Measurements from ENCODE around the gene PAN3. TPM values are rescaled to one million over a fixed set of nuclear protein-coding genes. Genes with fewer than 3 reads are reported as not detected.

The PAN3 gene
- total and polyA plus RNA-seq, 4 experiments from 2014 or later: 2.8 to 66.7 (median 36.4) TPM

- no peaks in the 10 kb centered on the region for H3K27me3 ChIP-seq (ENCODE audit: insufficient read depth, low read length)
- intact Hi-C loops (cut with micrococcal nuclease): no loop called here
Observed at GRCh38 chr13:28173793-28174192, 35.4 kb downstream of the PAN3 start.

GRCh38 chr13:28177327-28177726, 39.0 kb downstream of the PAN3 start:
- peaks cover 5% of the 10 kb centered on the region for H3K4me1 ChIP-seq (ENCODE audit: insufficient read depth, low read length)
- H3K27me3 Mint-ChIP-seq: no peaks in the 10 kb centered on the region
- peaks cover 20% of the 10 kb centered on the region for H3K36me3 ChIP-seq (ENCODE audit: insufficient read depth, low read length)
- ChIA-PET CTCF (ENCODE audit: partially characterized antibody) (no interaction called here), POLR2A (ENCODE audit: partially characterized antibody) (no interaction called here)
- peaks cover 26 to 56% of the 10 kb centered on the region in 2 donors for H3K36me3 Mint-ChIP-seq
- H3K4me3 ChIP-seq (ENCODE audit: low read length in 2 of 2): no peak overlapping the region
- H3K27me3 ChIP-seq (ENCODE audit: insufficient read depth, low read length): no peaks in the 10 kb centered on the region
- intact Hi-C loops (cut with micrococcal nuclease): loop anchor here (5.0 kb wide), 1 partner anchor 40 kb away; the partner anchor contains the start of gene PAN3
- H3K27ac Mint-ChIP-seq: peak overlapping the region in 1 of 7 donors; percentile 13
- H3K4me1 Mint-ChIP-seq: peaks cover 17 to 40% (median 28%) of the 10 kb centered on the region in 4 donors
- H3K27ac ChIP-seq (ENCODE audit: low read depth, low read length): no peak overlapping the region
- H3K9me3 Mint-ChIP-seq: no peaks in the 10 kb centered on the region
- DNase-seq: no peak
- no peak overlapping the region for H3K4me3 Mint-ChIP-seq
- no peaks in the 10 kb centered on the region for H3K9me3 ChIP-seq (ENCODE audit: control insufficient read depth in 1 of 2, low read length in 2 of 2)

More at GRCh38 chr13:28173793-28174192, 35.4 kb downstream of the PAN3 start:
- Histone ChIP-seq H3K36me3 (ENCODE audit: insufficient read depth, low read length) (peaks cover 20% of the 10 kb centered on the region), H3K27ac (ENCODE audit: low read depth, low read length) (no peak overlapping the region), H3K9me3 (ENCODE audit: control insufficient read depth in 1 of 2, low read length in 2 of 2) (no peaks in the 10 kb centered on the region), H3K4me1 (ENCODE audit: insufficient read depth, low read length) (peaks cover 5% of the 10 kb centered on the region), H3K4me3 (ENCODE audit: low read length in 2 of 2) (no peak overlapping the region)
- Mint-ChIP-seq H3K4me3 (no peak overlapping the region), H3K9me3 (no peaks in the 10 kb centered on the region), H3K36me3 (peaks cover 26 to 48% of the 10 kb centered on the region in 2 donors), H3K4me1 (peaks cover 19 to 32% (median 30%) of the 10 kb centered on the region in 4 donors), H3K27ac (peak overlapping the region in 1 of 7 donors; percentile 14), H3K27me3 (no peaks in the 10 kb centered on the region)
- ChIA-PET CTCF (ENCODE audit: partially characterized antibody) (no interaction called here), POLR2A (ENCODE audit: partially characterized antibody) (no interaction called here)
- DNase-seq: no peak

- H3K36me3 ChIP-seq (ENCODE audit: insufficient read depth, low read length): peaks cover 20% of the 10 kb centered on the region
- no peak overlapping the region for H3K4me3 ChIP-seq (ENCODE audit: low read length in 2 of 2)
- no peaks in the 10 kb centered on the region for H3K9me3 ChIP-seq (ENCODE audit: control insufficient read depth in 1 of 2, low read length in 2 of 2)
- peaks cover 13 to 40% (median 25%) of the 10 kb centered on the region in 4 donors for H3K4me1 Mint-ChIP-seq
- peaks cover under 1% of the 10 kb centered on the region for H3K4me1 ChIP-seq (ENCODE audit: insufficient read depth, low read length)
- POLR2A ChIA-PET (ENCODE audit: partially characterized antibody): no interaction called here
- H3K4me3 Mint-ChIP-seq: no peak overlapping the region
- DNase-seq: no peak
- H3K27me3 Mint-ChIP-seq: no peaks in the 10 kb centered on the region
- intact Hi-C loops (cut with micrococcal nuclease): loop anchor here (5.0 kb wide), 1 partner anchor 41 kb away; the partner anchor contains the start of gene PAN3
- H3K27ac Mint-ChIP-seq: peak overlapping the region in 2 of 7 donors; percentile 5 to 15
- no peaks in the 10 kb centered on the region for H3K27me3 ChIP-seq (ENCODE audit: insufficient read depth, low read length)
- no peaks in the 10 kb centered on the region for H3K9me3 Mint-ChIP-seq
- H3K36me3 Mint-ChIP-seq: peaks cover 31 to 53% of the 10 kb centered on the region in 2 donors
- CTCF ChIA-PET (ENCODE audit: partially characterized antibody): no interaction called here
- no peak overlapping the region for H3K27ac ChIP-seq (ENCODE audit: low read depth, low read length)
Observed at GRCh38 chr13:28177877-28178276, 39.5 kb downstream of the PAN3 start.

- no peak for DNase-seq
- H3K4me1 Mint-ChIP-seq: peaks cover 21 to 45% (median 30%) of the 10 kb centered on the region in 4 donors
- H3K36me3 Mint-ChIP-seq: peaks cover 26 to 46% of the 10 kb centered on the region in 2 donors
- H3K4me3 ChIP-seq (ENCODE audit: low read length in 2 of 2): no peak overlapping the region
- H3K4me3 Mint-ChIP-seq: no peak overlapping the region
- no peaks in the 10 kb centered on the region for H3K9me3 ChIP-seq (ENCODE audit: control insufficient read depth in 1 of 2, low read length in 2 of 2)
- ChIA-PET CTCF (ENCODE audit: partially characterized antibody) (interaction anchor here (0.7 kb wide), 1 partner anchor 1201 kb away, joined by 3 read pairs; no protein-coding TSS in a partner anchor), POLR2A (ENCODE audit: partially characterized antibody) (no interaction called here)
- H3K27ac ChIP-seq (ENCODE audit: low read depth, low read length): no peak overlapping the region
- H3K4me1 ChIP-seq (ENCODE audit: insufficient read depth, low read length): no peaks in the 10 kb centered on the region
- H3K9me3 Mint-ChIP-seq: no peaks in the 10 kb centered on the region
- no peaks in the 10 kb centered on the region for H3K27me3 Mint-ChIP-seq
- no peaks in the 10 kb centered on the region for H3K27me3 ChIP-seq (ENCODE audit: insufficient read depth, low read length)
- peaks cover 16% of the 10 kb centered on the region for H3K36me3 ChIP-seq (ENCODE audit: insufficient read depth, low read length)
- no peak overlapping the region for H3K27ac Mint-ChIP-seq
- intact Hi-C loops (cut with micrococcal nuclease): loop anchor here (5.0 kb wide), 1 partner anchor 43 kb away; the partner anchor contains the start of gene PAN3
Observed at GRCh38 chr13:28179974-28180373, 41.6 kb downstream of the PAN3 start.

- Mint-ChIP-seq H3K4me1 (peaks cover 24 to 49% (median 32%) of the 10 kb centered on the region in 4 donors), H3K9me3 (no peaks in the 10 kb centered on the region), H3K27ac (peak overlapping the region in 1 of 7 donors; percentile 79), H3K27me3 (no peaks in the 10 kb centered on the region), H3K36me3 (peaks cover 20 to 37% of the 10 kb centered on the region in 2 donors), H3K4me3 (no peak overlapping the region)
- POLR2A ChIA-PET (ENCODE audit: partially characterized antibody): no interaction called here
- Histone ChIP-seq H3K4me1 (ENCODE audit: insufficient read depth, low read length) (no peaks in the 10 kb centered on the region), H3K36me3 (ENCODE audit: insufficient read depth, low read length) (peaks cover 12% of the 10 kb centered on the region), H3K27me3 (ENCODE audit: insufficient read depth, low read length) (no peaks in the 10 kb centered on the region), H3K4me3 (ENCODE audit: low read length in 2 of 2) (no peak overlapping the region), H3K27ac (ENCODE audit: low read depth, low read length) (no peak overlapping the region), H3K9me3 (ENCODE audit: control insufficient read depth in 1 of 2, low read length in 2 of 2) (no peaks in the 10 kb centered on the region)
- intact Hi-C loops (cut with micrococcal nuclease): no loop called here
- no peak for DNase-seq
- CTCF ChIA-PET (ENCODE audit: partially characterized antibody): no interaction called here
Observed at GRCh38 chr13:28181413-28181812, 43.1 kb downstream of the PAN3 start.

GRCh38 chr13:28185256-28185655, 46.9 kb downstream of the PAN3 start:
- intact Hi-C loops (cut with micrococcal nuclease): no loop called here
- Mint-ChIP-seq H3K9me3 (no peaks in the 10 kb centered on the region), H3K36me3 (peaks cover 10 to 41% of the 10 kb centered on the region in 2 donors), H3K27ac (no peak overlapping the region), H3K4me1 (peaks cover 22 to 45% (median 32%) of the 10 kb centered on the region in 4 donors), H3K4me3 (no peak overlapping the region), H3K27me3 (no peaks in the 10 kb centered on the region)
- H3K4me3 ChIP-seq (ENCODE audit: low read length in 2 of 2): no peak overlapping the region
- CTCF ChIA-PET (ENCODE audit: partially characterized antibody): interaction anchor here (0.6 kb wide), 1 partner anchor 367 kb away, joined by 3 read pairs; no protein-coding TSS in a partner anchor
- no peak for DNase-seq
- H3K27ac ChIP-seq (ENCODE audit: low read depth, low read length): no peak overlapping the region
- H3K9me3 ChIP-seq (ENCODE audit: control insufficient read depth in 1 of 2, low read length in 2 of 2): no peaks in the 10 kb centered on the region
- H3K4me1 ChIP-seq (ENCODE audit: insufficient read depth, low read length): no peaks in the 10 kb centered on the region
- peaks cover 2% of the 10 kb centered on the region for H3K36me3 ChIP-seq (ENCODE audit: insufficient read depth, low read length)
- no peaks in the 10 kb centered on the region for H3K27me3 ChIP-seq (ENCODE audit: insufficient read depth, low read length)
- POLR2A ChIA-PET (ENCODE audit: partially characterized antibody): no interaction called here

GRCh38 chr13:28199089-28199488, 60.7 kb downstream of the PAN3 start:
- Histone ChIP-seq H3K4me3 (ENCODE audit: low read length in 2 of 2) (no peak overlapping the region), H3K27ac (ENCODE audit: low read depth, low read length) (no peak overlapping the region), H3K4me1 (ENCODE audit: insufficient read depth, low read length) (peaks cover 9% of the 10 kb centered on the region), H3K36me3 (ENCODE audit: insufficient read depth, low read length) (peaks cover 6% of the 10 kb centered on the region), H3K9me3 (ENCODE audit: control insufficient read depth in 1 of 2, low read length in 2 of 2) (no peaks in the 10 kb centered on the region), H3K27me3 (ENCODE audit: insufficient read depth, low read length) (no peaks in the 10 kb centered on the region)
- DNase-seq: no peak
- Mint-ChIP-seq H3K9me3 (no peaks in the 10 kb centered on the region), H3K27me3 (no peaks in the 10 kb centered on the region), H3K4me3 (no peak overlapping the region), H3K4me1 (peaks cover 6 to 20% (median 16%) of the 10 kb centered on the region in 4 donors), H3K36me3 (peaks cover 25 to 40% of the 10 kb centered on the region in 2 donors), H3K27ac (peak overlapping the region in 1 of 7 donors; percentile 47)
- intact Hi-C loops (cut with micrococcal nuclease): no loop called here
- ChIA-PET POLR2A (ENCODE audit: partially characterized antibody) (no interaction called here), CTCF (ENCODE audit: partially characterized antibody) (no interaction called here)
